HFF-Myc (cell line): Measurements from ENCODE around the gene SPEG.

Experiments
- DNase-seq: peaks from one replicate; pipeline ENCODE4 v3.0.0-alpha.2; 2011; ENCODE audit warnings: low read depth; ENCODE audit errors: extremely low read depth
- H3K4me3 ChIP-seq: replicated peaks from 2 replicates; pipeline ENCODE4 v1.5.1; 2011; ENCODE audit warnings: low read depth, mild to moderate bottlenecking, control low read depth, low read length
- CTCF ChIP-seq: IDR thresholded peaks from 2 replicates; pipeline ENCODE4 v1.5.1; 2012; ENCODE audit warnings: mild to moderate bottlenecking, low read depth, low read length, control low read depth; ENCODE audit errors: missing control alignments

Gene SPEG

GRCh38 chr2:219472629-219473187 lies 38.1 kb downstream of the SPEG start:
- H3K4me3 ChIP-seq: no peak overlapping the region
- no peak for TF ChIP-seq CTCF
- DNase-seq: no peak

GRCh38 chr2:219473511-219473910 lies 38.9 kb downstream of the SPEG start:
- no peak for TF ChIP-seq CTCF
- H3K4me3 ChIP-seq: no peak overlapping the region
- DNase-seq: no peak

GRCh38 chr2:219474285-219475060 lies 39.8 kb downstream of the SPEG start:
- DNase-seq: no peak
- H3K4me3 ChIP-seq: no peak overlapping the region
- TF ChIP-seq CTCF: no peak

- DNase-seq: no peak
- no peak for TF ChIP-seq CTCF
- no peak overlapping the region for H3K4me3 ChIP-seq
Observed at GRCh38 chr2:219475278-219475677, 40.6 kb downstream of the SPEG start.

GRCh38 chr2:219475697-219476651 lies 41.3 kb downstream of the SPEG start:
- no peak for DNase-seq
- peak; percentile 94 for TF ChIP-seq CTCF
- no peak overlapping the region for H3K4me3 ChIP-seq

- DNase-seq: no peak
- TF ChIP-seq CTCF: no peak
- H3K4me3 ChIP-seq: no peak overlapping the region
Observed at GRCh38 chr2:219476652-219477151, 42.1 kb downstream of the SPEG start.
